Measurements from ENCODE around the gene ADORA1. TPM values are rescaled to one million over a fixed set of nuclear protein-coding genes. Genes with fewer than 3 reads are reported as not detected.
A peak's percentile ranks its signal among the peaks of the same experiment; 100 is the strongest.

Gene ADORA1
- total RNA-seq, 4 donors from 2014 or later = 0.94 to 25.6 (median 6.8) TPM

DNA sequence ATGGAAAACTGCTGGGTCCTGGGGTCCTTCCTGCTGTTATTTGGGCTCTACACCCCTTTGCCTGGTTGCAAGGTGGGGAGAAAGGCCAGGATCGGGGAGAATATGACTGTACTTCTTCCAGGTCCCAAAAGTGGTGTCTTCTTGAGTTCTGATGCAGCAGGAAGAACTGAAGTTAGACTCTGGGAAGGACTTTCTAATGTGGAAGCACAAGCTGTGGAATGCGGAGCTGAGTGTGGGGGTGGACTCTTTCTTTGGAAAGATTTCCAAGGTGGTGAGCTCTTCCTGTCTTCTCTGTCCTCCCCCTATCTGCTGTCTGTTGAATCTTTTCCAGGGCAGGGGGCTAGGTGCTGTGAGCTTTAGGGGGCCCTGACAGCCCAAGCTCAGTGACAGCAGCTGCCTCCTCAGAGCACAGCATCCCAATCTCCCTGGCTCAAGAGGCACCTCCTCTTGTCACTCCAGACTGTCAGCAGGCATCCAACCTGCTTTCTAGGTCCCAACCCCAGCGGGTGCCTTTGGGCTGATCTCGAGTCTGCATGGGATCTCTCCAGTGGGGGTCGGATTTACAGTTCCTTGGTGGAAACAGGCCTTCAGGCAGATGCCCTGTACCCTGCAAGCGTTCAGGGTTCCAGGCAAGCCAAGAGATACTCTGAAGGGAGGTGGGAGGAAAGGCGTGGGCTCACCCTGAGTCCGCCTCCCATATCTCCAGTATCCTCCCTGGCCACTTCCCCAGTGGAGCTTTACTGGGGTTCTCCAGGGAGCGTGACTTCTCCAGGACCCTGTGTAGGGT lies 23.2 kb downstream of the ADORA1 start:
- no peak for DNase-seq
- Histone ChIP-seq H3K4me3 (replicated peaks in 1 of 3) (no peak overlapping the region), H3K27ac (peak overlapping the region in 1 of 3 donors; percentile 88), H3K27me3 (no peaks in the 10 kb centered on the region), H3K36me3 (no peaks in the 10 kb centered on the region), H3K4me1 (peaks cover 33 to 37% of the 10 kb centered on the region in 2 donors), H3K9me3 (no peaks in the 10 kb centered on the region)
- TF ChIP-seq POLR2A (IDR thresholded peaks at IDR 0.05) = no peak
- TF ChIP-seq, protein P1, sequence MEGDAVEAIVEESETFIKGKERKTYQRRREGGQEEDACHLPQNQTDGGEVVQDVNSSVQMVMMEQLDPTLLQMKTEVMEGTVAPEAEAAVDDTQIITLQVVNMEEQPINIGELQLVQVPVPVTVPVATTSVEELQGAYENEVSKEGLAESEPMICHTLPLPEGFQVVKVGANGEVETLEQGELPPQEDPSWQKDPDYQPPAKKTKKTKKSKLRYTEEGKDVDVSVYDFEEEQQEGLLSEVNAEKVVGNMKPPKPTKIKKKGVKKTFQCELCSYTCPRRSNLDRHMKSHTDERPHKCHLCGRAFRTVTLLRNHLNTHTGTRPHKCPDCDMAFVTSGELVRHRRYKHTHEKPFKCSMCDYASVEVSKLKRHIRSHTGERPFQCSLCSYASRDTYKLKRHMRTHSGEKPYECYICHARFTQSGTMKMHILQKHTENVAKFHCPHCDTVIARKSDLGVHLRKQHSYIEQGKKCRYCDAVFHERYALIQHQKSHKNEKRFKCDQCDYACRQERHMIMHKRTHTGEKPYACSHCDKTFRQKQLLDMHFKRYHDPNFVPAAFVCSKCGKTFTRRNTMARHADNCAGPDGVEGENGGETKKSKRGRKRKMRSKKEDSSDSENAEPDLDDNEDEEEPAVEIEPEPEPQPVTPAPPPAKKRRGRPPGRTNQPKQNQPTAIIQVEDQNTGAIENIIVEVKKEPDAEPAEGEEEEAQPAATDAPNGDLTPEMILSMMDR (IDR thresholded peaks at IDR 0.05) = no peak
- intact Hi-C loops (cut with DNase I) = no loop called here
- 78 to 80% methylated on average over 6 to 9 of the region's 9 CpGs for WGBS, 2 donors

DNA sequence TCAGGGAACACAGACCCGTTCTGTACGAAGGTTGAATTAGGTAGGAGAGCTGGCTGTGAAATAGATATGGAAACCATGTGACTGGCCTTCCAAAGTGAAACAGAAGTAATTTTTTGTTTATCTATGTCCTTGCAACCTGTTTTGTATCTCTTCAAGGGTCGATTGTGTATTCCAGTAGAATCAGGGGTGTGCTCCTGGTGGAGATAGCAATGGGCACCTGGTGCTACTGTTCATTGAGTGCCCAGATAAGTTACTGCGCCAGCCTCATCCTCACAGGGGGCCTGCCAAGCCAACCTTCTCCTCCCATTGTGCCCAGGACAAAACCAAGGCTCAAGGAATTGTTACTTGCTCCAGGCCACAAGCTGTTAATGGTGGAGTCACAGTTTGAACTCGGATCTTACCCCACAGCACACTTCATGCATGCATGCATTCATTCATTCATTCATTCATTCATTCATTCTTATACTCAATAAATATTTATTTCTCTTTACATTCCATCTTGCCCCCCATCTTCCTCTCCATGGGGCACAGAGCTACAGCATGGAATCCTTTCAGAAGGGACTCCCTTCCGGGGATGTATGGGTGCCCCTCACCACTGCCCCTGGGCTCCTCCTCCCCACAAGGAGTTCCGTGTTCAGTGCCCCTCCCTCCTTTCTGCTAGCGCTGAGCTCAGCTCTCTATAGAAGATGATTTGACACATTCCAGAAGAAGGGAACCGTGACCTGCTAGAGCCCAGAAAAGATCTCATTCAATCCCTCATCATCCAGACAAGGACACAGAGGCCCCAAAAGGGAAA lies 24.0 kb downstream of the ADORA1 start:
- whole genome bisulfite sequencing, 2 donors = 37 to 50% methylated on average over 8 to 9 of the region's 9 CpGs
- intact Hi-C loops (cut with DNase I) = no loop called here
- Histone ChIP-seq H3K27me3 (no peaks in the 10 kb centered on the region), H3K9me3 (no peaks in the 10 kb centered on the region), H3K4me1 (peaks cover 33 to 37% of the 10 kb centered on the region in 2 donors), H3K36me3 (no peaks in the 10 kb centered on the region), H3K27ac (peak overlapping the region; percentile 69 to 88 (median 83)), H3K4me3 (replicated peaks in 1 of 3) (no peak overlapping the region)
- TF ChIP-seq POLR2A (IDR thresholded peaks at IDR 0.05) = no peak
- TF ChIP-seq, protein P1 (IDR thresholded peaks at IDR 0.05) = no peak
- peak; percentile 67 to 72 for DNase-seq

DNA sequence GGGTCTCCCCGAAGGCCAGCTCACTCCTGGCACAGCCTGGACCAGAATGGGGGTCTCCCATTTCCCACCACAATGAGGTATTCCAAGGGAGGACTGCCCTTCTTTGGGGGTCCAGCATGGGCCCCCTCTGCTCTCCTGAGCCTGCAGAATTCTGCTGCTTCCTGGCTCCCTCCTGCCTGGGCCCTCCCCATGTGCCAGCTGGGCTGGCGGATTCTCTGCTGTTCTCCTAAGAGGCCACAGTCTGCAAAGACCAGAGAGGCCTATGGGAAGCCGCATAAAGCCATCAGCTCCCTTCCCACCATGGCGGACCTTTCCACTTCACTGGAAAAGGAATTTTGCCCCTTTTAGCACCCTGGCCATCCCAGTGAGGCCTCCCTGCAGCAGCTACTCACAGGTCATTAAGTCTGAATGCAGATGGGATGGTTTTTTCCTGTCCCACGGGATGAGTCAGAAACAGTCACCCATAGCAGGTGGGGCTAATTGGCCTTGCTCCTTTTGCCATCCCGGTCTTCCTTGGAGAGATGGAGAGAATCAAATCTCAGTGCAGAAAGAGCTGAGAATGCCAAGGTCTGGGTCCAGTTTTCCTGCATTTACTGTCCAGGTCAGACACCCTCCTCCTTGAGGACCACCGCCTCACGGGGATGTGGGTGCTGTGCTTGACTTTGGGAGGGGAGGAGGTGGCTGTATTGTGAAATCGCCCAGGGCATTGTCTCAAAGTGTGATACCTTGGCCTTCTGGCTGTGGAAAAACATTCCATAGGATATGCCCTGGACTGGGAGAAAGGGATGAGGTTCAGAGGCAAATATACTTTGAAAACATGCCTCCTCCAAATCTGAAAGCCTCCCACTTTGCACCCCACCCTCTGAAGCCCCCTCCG lies 24.9 kb downstream of the ADORA1 start:
- no peaks in the 10 kb centered on the region for H3K9me3 ChIP-seq
- WGBS, 2 donors = 48 to 51% methylated on average over 8 to 9 of the region's 10 CpGs
- H3K4me3 ChIP-seq (replicated peaks in 1 of 3) = no peak overlapping the region
- H3K27me3 ChIP-seq = no peaks in the 10 kb centered on the region
- peak; percentile 53 to 56 for DNase-seq
- TF ChIP-seq, protein P1 (IDR thresholded peaks at IDR 0.05) = no peak
- TF ChIP-seq POLR2A (IDR thresholded peaks at IDR 0.05) = no peak
- intact Hi-C loops (cut with DNase I) = no loop called here
- H3K4me1 ChIP-seq = peaks cover 33 to 37% of the 10 kb centered on the region in 2 donors
- no peaks in the 10 kb centered on the region for H3K36me3 ChIP-seq
- peak overlapping the region; percentile 69 to 88 (median 83) for H3K27ac ChIP-seq

- H3K4me1 ChIP-seq = peaks cover 33 to 37% of the 10 kb centered on the region in 2 donors
- no peaks in the 10 kb centered on the region for H3K9me3 ChIP-seq
- peak in 1 of 2 donors; percentile 36 for TF ChIP-seq POLR2A (IDR thresholded peaks at IDR 0.05)
- TF ChIP-seq, protein P1 (IDR thresholded peaks at IDR 0.05) = no peak
- no peaks in the 10 kb centered on the region for H3K27me3 ChIP-seq
- peak overlapping the region; percentile 69 to 88 (median 83) for H3K27ac ChIP-seq
- peak; percentile 89 to 91 for DNase-seq
- H3K4me3 ChIP-seq (replicated peaks in 1 of 3) = no peak overlapping the region
- WGBS, 2 donors = 47 to 52% methylated on average over 5 to 9 of the region's 9 CpGs
- intact Hi-C loops (cut with DNase I) = no loop called here
- H3K36me3 ChIP-seq = no peaks in the 10 kb centered on the region
These were observed 25.8 kb downstream of the ADORA1 start for GRCh38 chr1:203153051-203153988.

Measured in thyroid gland (tissue), 4 donors.